NCI-H2227 treated with DMSO at 0.1 percent for 48 hours (cell line): Measurements from ENCODE around the gene VIT.
"Not testable (repeated sequence)": the region's sequence is repeated elsewhere in the genome, so short reads cannot be mapped to it uniquely, and the experiment has no call there.

Experiments
- DNase-seq: peaks from one replicate; lab custom pipeline; 2025; lab: John Stamatoyannopoulos, UW

The VIT gene

GRCh38 chr2:36677996-36678605 lies 18.4 kb upstream of the VIT start:
- DNase-seq = no peak

GRCh38 chr2:36678856-36679255 lies 17.7 kb upstream of the VIT start:
- no peak for DNase-seq

- DNase-seq = no peak
Observed at GRCh38 chr2:36680012-36680411, 16.5 kb upstream of the VIT start.

GRCh38 chr2:36682562-36682961 lies 13.9 kb upstream of the VIT start:
- no peak for DNase-seq

GRCh38 chr2:36683002-36683401 lies 13.5 kb upstream of the VIT start:
- no peak for DNase-seq

- DNase-seq = not testable (repeated sequence)
Observed at GRCh38 chr2:36688291-36688690, 8.2 kb upstream of the VIT start.

GRCh38 chr2:36689013-36689412 lies 7.5 kb upstream of the VIT start:
- not testable (repeated sequence) for DNase-seq

- DNase-seq = no peak
Observed at GRCh38 chr2:36692121-36692520, 4.4 kb upstream of the VIT start.

GRCh38 chr2:36693825-36694224 lies 2.7 kb upstream of the VIT start:
- no peak for DNase-seq

- DNase-seq = no peak
Observed at GRCh38 chr2:36695746-36696415, 626 bp upstream of the VIT start.

- no peak for DNase-seq
Observed at GRCh38 chr2:36697424-36698066, 1.0 kb downstream of the VIT start.

GRCh38 chr2:36698993-36699392 lies 2.5 kb downstream of the VIT start:
- no peak for DNase-seq

GRCh38 chr2:36700311-36700710 lies 3.8 kb downstream of the VIT start:
- DNase-seq = no peak

- no peak for DNase-seq
Observed at GRCh38 chr2:36701391-36701795, 4.9 kb downstream of the VIT start.

- DNase-seq = no peak
Observed at GRCh38 chr2:36701918-36702317, 5.4 kb downstream of the VIT start.

- no peak for DNase-seq
Observed at GRCh38 chr2:36702781-36703180, 6.3 kb downstream of the VIT start.

- DNase-seq = no peak
Observed at GRCh38 chr2:36704475-36705150, 8.1 kb downstream of the VIT start.

- DNase-seq = no peak
Observed at GRCh38 chr2:36705326-36706020, 9.0 kb downstream of the VIT start.

GRCh38 chr2:36706021-36706876 lies 9.7 kb downstream of the VIT start:
- no peak for DNase-seq

GRCh38 chr2:36707050-36707449 lies 10.5 kb downstream of the VIT start:
- DNase-seq = no peak

GRCh38 chr2:36708041-36708741 lies 11.7 kb downstream of the VIT start:
- DNase-seq = no peak
